HUES64 (cell line): Measurements from ENCODE around the gene CDH7.

Experiments used
- H3K27ac ChIP-seq: 2 replicates; pipeline ENCODE4 v1.7.0; 2013; ENCODE audit warnings: low read depth, low read length, inconsistent platforms
- H3K27me3 ChIP-seq: 2 replicates; pipeline ENCODE4 v1.6.1; 2013; ENCODE audit warnings: mild to moderate bottlenecking, low read length; ENCODE audit not compliant: insufficient read depth
- H3K36me3 ChIP-seq: 2 replicates; pipeline ENCODE4 v1.6.1; 2013; ENCODE audit warnings: mild to moderate bottlenecking, low read length; ENCODE audit not compliant: insufficient read depth
- H3K4me1 ChIP-seq: 2 replicates; pipeline ENCODE4 v1.6.1; 2013; ENCODE audit warnings: mild to moderate bottlenecking, low read length, moderate library complexity; ENCODE audit not compliant: insufficient read depth
- H3K4me3 ChIP-seq: 2 replicates; pipeline ENCODE4 v1.5.1; 2013; ENCODE audit warnings: mild to moderate bottlenecking, low read length, moderate library complexity
- H3K9ac ChIP-seq: 2 replicates; pipeline ENCODE4 v1.6.1; 2013; ENCODE audit warnings: mild to moderate bottlenecking, low read depth, low read length
- H3K9me3 ChIP-seq: 2 replicates; pipeline ENCODE4 v1.6.1; 2013; ENCODE audit warnings: low read depth, low read length; ENCODE audit not compliant: insufficient read depth
- WGBS: fragments of 150-250, 120-280 bp; methylation state at CpG from one replicate; pipeline ENCODE4 v1.1.7; 2013; ENCODE audit warnings: missing lambda C conversion rate; 5-methylcytosine and 5-hydroxymethylcytosine counted together

Gene CDH7

DNA sequence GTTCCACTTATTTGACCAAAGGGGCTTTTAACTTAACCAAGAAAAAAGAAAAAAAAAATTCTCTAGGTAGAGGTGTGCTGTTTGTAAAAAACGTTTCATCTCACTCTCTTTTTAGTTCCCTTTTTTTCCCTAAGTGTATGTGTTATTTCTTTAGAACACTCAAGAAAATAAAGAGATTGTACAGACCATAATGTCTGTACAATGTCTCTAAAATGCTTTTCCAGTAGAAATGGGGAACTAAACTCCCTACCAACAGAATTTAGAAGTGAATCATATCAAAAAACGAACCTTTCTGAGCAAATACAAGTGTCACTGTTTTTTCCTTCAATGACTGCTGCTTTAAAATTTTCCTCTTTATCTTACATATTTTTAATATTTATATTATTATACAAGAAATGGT, 72.0 kb downstream of the CDH7 start:
- Histone ChIP-seq H3K9me3 (no peaks in the 10 kb centered on the region), H3K36me3 (no peaks in the 10 kb centered on the region), H3K27me3 (no peaks in the 10 kb centered on the region), H3K4me3 (no peak overlapping the region), H3K4me1 (no peaks in the 10 kb centered on the region), H3K27ac (no peak overlapping the region), H3K9ac (no peak overlapping the region)
- 90% methylated on average over 1 of the region's 2 CpGs for WGBS

DNA sequence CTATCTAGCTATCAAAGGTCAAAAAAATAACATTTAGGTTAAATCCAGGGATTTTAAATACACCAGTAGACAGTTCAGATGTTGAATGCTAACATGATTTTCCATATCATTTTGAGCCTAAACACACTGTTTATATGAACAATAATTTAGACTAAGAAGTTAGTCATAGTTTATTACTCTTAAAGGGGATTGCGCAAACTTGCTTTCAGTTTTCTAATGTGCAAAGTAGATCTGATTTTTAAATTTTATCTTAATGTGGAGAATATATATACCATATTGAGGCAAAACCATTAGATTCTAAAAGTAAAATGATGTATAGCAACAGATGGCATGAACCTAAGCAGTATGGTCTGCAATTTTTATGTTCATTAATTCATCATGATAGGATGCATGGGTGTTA, 76.6 kb downstream of the CDH7 start:
- Histone ChIP-seq H3K27ac (no peak overlapping the region), H3K9ac (no peak overlapping the region), H3K36me3 (no peaks in the 10 kb centered on the region), H3K4me1 (0 out of 2 replicates have a peak, but pooled peaks cover 4% of the 10 kb centered on the region), H3K27me3 (no peaks in the 10 kb centered on the region), H3K9me3 (no peaks in the 10 kb centered on the region), H3K4me3 (no peak overlapping the region)
- no CpG with 5 or more reads among the region's 1 CpG for WGBS

DNA sequence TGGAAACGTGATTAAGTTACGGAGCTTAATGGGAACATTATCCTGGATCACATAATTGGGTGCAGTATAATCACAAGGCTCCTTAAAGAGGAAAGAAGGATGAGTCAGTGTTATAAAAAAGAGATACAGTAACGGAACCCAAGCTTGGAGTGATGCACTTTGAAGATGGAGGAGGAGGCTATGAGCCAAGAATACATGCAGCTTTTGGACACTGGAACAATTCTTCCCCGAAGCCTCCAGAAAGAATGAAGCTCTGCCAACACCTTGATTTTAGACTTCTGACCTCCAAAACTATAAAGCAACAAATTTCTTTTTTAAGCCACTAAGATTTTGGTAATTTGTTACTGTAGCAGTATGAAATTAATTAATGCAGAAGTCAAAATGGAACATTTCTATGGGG, 85.1 kb downstream of the CDH7 start:
- Histone ChIP-seq H3K27me3 (no peaks in the 10 kb centered on the region), H3K9me3 (0 out of 2 replicates have a peak, but pooled peaks cover 4% of the 10 kb centered on the region), H3K36me3 (no peaks in the 10 kb centered on the region), H3K27ac (no peak overlapping the region), H3K4me3 (no peak overlapping the region), H3K9ac (no peak overlapping the region), H3K4me1 (0 out of 2 replicates have a peak, but pooled peaks cover 4% of the 10 kb centered on the region)
- 95% methylated on average over 4 of the region's 4 CpGs for WGBS

DNA sequence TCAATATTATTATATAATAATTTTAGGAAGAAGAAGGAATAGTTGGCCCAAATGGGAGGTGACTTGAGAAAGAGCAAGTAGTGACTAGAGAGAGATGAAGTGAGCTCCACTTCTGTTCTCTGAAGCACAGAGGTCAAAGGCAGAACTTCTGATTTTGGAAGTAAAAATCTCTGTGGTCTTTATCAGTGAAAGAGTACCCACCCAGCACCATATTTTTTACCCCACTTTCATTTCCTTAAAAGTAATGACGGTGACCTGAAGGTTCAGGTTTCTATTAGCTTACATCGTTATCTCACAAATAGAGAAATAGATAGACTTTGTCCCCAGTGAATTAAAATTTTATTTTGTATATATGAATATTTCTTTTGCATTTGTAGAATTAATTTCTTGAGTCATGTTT, 95.3 kb downstream of the CDH7 start:
- Histone ChIP-seq H3K9ac (no peak overlapping the region), H3K9me3 (no peaks in the 10 kb centered on the region), H3K27me3 (no peaks in the 10 kb centered on the region), H3K36me3 (no peaks in the 10 kb centered on the region), H3K4me3 (no peak overlapping the region), H3K4me1 (peaks cover 4% of the 10 kb centered on the region; the same call in 1 of the 2 replicates), H3K27ac (no peak overlapping the region)
- 88% methylated on average over 1 of the region's 2 CpGs for WGBS

DNA sequence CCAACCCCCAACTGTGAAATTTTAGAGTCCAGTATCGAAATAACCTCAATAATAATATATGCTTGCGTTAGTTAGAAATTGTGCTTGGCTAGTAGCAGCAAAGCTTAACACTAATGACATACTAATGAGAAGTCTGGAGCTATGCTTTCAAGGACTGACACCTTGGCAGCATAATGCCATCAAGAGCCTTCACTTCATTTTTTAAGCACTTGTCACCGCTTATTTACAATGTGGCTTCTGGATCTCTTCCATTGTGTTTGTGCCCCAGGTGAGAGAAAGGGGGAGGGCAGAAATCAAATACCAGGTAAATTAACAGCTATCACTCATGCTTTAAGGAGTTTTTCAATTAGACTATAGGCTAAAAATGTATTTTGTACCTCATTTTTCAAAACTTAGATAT, 101.5 kb downstream of the CDH7 start:
- Histone ChIP-seq H3K9ac (no peak overlapping the region), H3K27me3 (no peaks in the 10 kb centered on the region), H3K27ac (no peak overlapping the region), H3K4me3 (no peak overlapping the region), H3K9me3 (no peaks in the 10 kb centered on the region), H3K36me3 (no peaks in the 10 kb centered on the region), H3K4me1 (no peaks in the 10 kb centered on the region)
- WGBS: 97% methylated on average over 3 of the region's 3 CpGs

DNA sequence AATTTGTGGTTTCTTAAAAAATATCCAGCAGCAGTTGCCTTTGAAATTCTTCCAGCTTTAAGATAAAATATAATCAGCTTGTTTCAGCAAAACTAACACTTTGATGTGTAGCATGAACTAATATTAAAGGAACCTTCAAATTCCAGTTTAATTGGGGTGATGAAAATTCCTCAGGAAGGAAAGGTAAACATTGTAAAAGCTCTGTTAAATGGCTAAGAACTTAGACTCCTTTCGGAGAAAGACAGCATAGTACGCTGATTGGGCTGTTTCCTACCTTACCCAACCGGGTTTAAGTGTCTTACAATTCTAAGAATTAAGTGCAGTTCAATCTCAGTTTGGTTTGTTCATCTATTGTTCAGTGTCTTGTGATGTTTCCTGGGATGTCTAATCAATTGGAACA, 108.3 kb downstream of the CDH7 start:
- 94% methylated on average over 3 of the region's 3 CpGs for WGBS
- no peak overlapping the region for H3K27ac ChIP-seq
- no peak overlapping the region for H3K9ac ChIP-seq
- no peaks in the 10 kb centered on the region for H3K36me3 ChIP-seq
- H3K4me3 ChIP-seq: no peak overlapping the region
- no peaks in the 10 kb centered on the region for H3K4me1 ChIP-seq
- no peaks in the 10 kb centered on the region for H3K27me3 ChIP-seq
- no peaks in the 10 kb centered on the region for H3K9me3 ChIP-seq

DNA sequence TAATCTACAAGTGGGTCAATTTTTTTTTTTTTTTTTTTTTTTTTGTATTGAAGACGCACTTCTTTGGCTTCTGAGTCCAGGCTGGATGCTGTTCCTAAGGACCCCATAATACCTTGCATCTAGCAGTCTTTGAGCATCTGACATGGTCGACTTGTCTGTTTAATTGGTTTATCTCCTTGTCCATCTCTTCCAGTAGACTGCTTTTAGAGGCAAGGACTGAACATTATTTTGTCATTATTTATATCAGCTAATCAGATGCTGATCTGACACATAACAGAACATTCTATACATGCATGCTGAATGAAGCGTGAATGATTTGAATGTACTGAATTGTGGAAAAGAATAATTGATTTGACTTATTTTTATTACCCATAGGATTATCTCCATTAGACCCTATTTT, 118.7 kb downstream of the CDH7 start:
- Histone ChIP-seq H3K9me3 (no peaks in the 10 kb centered on the region), H3K4me3 (no peak overlapping the region), H3K9ac (no peak overlapping the region), H3K27ac (no peak overlapping the region), H3K36me3 (no peaks in the 10 kb centered on the region), H3K27me3 (no peaks in the 10 kb centered on the region), H3K4me1 (no peaks in the 10 kb centered on the region)
- 90% methylated on average over 2 of the region's 3 CpGs for WGBS

DNA sequence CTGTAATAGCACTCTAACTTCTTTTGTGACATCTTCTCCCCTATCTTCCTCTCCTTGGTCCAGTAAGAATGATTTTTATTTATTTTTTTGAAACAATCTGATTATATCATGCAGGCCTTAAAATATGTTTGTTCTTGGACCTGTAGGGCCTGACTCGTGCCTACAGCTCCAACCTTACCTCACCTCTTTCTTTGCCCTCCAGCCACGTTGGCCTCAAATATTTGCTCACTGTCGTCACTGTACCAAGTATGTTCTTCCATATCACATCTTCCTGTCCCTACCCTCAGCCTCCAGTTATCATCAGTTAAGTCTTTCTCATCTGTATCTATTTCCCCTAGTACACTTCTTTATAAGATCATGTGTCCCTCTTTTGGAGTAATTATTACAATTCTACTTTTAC, 125.5 kb downstream of the CDH7 start:
- no peaks in the 10 kb centered on the region for H3K27me3 ChIP-seq
- WGBS: 91% methylated on average over 3 of the region's 3 CpGs
- H3K27ac ChIP-seq: no peak overlapping the region

DNA sequence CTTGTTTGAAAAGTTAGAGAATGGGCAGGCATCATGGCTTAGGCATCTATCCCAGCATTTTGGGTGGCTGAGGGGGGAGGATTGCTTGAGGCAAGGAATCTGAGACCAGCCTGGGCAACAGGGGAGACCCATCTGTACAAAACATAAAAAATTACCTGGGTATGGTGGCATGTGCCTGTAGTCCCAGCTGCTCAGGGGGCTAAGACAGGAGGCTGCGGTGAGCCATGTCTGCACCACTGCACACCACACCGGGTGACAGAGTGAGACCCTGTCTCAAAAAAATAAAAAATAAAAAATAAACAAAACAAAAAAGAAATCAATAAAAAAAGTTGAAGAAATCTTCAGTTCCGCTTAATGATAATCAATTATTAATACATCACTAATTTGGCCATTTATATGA, 146.5 kb downstream of the CDH7 start:
- no peaks in the 10 kb centered on the region for H3K4me1 ChIP-seq
- H3K27me3 ChIP-seq: peaks cover 41% of the 10 kb centered on the region
- no peak overlapping the region for H3K9ac ChIP-seq
- no peak overlapping the region for H3K27ac ChIP-seq
- no peak overlapping the region for H3K4me3 ChIP-seq
- H3K9me3 ChIP-seq: no peaks in the 10 kb centered on the region
- H3K36me3 ChIP-seq: no peaks in the 10 kb centered on the region
- WGBS: 100% methylated on average over 1 of the region's 3 CpGs

More for the DNA sequence above, 125.5 kb downstream of the CDH7 start:
- Histone ChIP-seq H3K4me1 (no peaks in the 10 kb centered on the region), H3K36me3 (no peaks in the 10 kb centered on the region), H3K9me3 (no peaks in the 10 kb centered on the region), H3K4me3 (no peak overlapping the region), H3K9ac (no peak overlapping the region)

DNA sequence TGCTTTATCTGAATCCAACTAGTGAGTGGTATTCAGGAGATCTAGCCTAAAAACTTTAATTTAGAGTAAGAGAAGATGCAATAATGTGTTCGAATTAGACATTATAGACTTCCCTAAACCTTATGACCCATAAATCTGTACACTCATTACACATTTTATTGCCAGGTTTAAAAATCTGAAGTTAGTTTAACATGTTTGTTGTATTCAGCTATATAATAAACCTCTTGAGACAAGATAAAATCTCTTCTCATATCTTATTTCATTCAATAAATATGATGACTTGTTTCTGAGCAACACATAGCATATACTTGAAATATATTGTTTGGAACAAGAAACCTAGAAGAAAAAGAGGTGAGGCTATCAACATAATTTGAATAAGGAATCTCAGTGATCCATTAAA, 150.7 kb downstream of the CDH7 start:
- peaks cover 76% of the 10 kb centered on the region for H3K27me3 ChIP-seq

DNA sequence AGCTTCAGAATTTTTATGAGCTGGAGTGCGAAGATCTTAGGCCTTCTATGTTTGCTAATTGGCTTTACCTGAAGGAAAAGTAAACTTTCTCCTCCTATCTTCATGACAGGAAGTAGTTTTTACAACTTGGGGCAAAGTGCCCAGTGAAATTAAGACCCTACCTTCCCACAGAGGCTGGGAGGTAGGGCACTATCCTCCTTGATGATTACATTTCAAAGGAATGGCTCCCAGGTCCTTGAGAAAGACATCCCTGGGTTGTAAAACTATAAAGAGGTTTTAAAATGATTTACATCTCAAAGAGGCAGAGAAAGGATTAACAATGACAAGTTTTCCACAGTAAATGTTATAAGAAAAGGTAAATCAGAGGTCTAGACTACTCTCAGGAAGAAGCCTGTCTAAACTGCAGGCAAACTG, 155.8 kb downstream of the CDH7 start:
- peaks cover 14% of the 10 kb centered on the region for H3K4me1 ChIP-seq
- WGBS: 0% methylated on average over 1 of the region's 1 CpG
- H3K9ac ChIP-seq: no peak overlapping the region

More for the DNA sequence above, 150.7 kb downstream of the CDH7 start:
- H3K9ac ChIP-seq: no peak overlapping the region
- H3K9me3 ChIP-seq: no peaks in the 10 kb centered on the region
- no peak overlapping the region for H3K27ac ChIP-seq
- WGBS: no CpG with 5 or more reads among the region's 1 CpG
- H3K4me1 ChIP-seq: peaks cover 5% of the 10 kb centered on the region; the same call in 1 of the 2 replicates
- no peaks in the 10 kb centered on the region for H3K36me3 ChIP-seq
- no peak overlapping the region for H3K4me3 ChIP-seq

DNA sequence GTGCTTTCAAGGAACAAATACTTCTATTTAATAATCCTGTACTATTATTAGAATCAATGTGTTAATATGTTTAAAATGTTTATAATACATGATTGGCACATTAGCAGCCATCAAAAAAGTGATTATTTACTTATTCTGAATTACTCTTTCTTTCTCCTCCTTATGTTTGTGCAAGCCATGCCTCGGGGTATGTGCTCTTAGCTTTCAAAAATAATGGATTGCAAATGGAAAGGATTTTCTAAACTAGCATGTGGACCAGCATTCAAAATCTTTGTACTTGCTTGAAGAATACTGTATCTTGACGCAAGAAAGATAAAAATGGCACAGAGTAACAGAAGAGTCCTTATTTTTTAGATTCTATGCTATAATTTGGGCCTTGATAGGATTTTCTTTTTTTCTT, 156.5 kb downstream of the CDH7 start:
- H3K4me3 ChIP-seq: no peak overlapping the region
- peaks cover 98% of the 10 kb centered on the region for H3K27me3 ChIP-seq
- peaks cover 14% of the 10 kb centered on the region for H3K4me1 ChIP-seq
- H3K9me3 ChIP-seq: no peaks in the 10 kb centered on the region
- WGBS: 52% methylated on average over 2 of the region's 2 CpGs
- no peak overlapping the region for H3K27ac ChIP-seq
- H3K36me3 ChIP-seq: no peaks in the 10 kb centered on the region
- no peak overlapping the region for H3K9ac ChIP-seq

More for the DNA sequence above, 155.8 kb downstream of the CDH7 start:
- H3K9me3 ChIP-seq: no peaks in the 10 kb centered on the region
- no peaks in the 10 kb centered on the region for H3K36me3 ChIP-seq
- no peak overlapping the region for H3K4me3 ChIP-seq
- peaks cover 98% of the 10 kb centered on the region for H3K27me3 ChIP-seq
- H3K27ac ChIP-seq: no peak overlapping the region
